GM21576 (cell line): ENCODE measurements around the gene TOB2.

Source experiments
- ATAC-seq: cut with Tn5 transposase; IDR thresholded peaks from one replicate; pipeline ENCODE4 v1.9.1; 2021; ENCODE audit warnings: mild to moderate bottlenecking, moderate library complexity; ENCODE audit not compliant: unreplicated experiment

Gene TOB2

DNA sequence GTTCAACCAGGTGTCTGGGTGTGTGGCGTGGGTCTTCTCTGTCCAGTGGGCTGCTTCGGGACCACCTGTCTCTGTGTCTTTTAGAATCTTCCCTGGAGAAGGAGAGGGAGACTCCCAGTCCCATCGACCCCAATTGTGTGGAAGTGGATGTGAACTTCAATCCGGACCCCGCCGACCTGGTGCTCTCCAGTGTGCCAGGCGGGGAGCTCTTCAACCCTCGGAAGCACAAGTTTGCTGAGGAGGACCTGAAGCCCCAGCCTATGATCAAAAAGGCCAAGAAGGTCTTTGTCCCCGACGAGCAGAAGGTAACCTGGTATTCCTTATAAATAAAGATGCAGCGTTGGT is 52.6 kb downstream of the TOB2 start:
- ATAC-seq: no peak

DNA sequence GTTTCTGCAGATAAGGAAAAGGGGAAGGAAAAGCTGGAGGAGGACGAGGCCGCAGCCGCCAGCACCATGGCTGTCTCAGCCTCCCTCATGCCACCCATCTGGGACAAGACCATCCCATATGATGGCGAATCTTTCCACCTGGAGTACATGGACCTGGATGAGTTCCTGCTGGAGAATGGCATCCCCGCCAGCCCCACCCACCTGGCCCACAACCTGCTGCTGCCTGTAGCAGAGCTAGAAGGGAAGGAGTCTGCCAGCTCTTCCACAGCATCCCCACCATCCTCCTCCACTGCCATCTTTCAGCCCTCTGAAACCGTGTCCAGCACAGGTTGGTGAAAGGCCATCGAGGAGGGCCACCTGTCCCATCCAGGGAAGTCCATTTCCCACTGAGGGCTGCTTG is 59.3 kb downstream of the TOB2 start:
- ATAC-seq: no peak

DNA sequence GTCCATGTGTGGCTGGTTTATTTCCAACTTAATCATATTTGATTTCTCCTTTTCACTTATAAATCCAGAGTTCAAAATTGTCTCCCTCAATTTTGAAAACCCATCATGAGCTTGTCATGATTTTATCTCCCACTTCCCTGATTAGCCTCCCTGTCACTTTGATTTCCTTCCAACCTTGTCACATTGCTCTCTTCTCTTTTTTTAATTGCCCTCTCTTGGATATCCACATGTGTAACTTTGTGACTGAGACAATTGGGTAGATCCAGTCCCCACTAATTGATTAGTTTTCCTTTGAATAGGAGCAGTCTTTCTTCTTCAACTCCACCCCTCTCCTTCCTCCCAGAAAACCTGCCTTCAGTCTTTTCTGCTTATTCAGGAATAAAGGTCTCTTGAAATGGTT is 62.5 kb downstream of the TOB2 start:
- ATAC-seq: no peak
